GM15510 (cell line): ENCODE results near the gene HES4.

Experiments
- POLR2A ChIP-seq: IDR thresholded peaks from 3 replicates; pipeline ENCODE4 v1.6.1; 2011; ENCODE audit warnings: borderline replicate concordance; ENCODE audit not compliant: insufficient read length; ENCODE audit errors: extremely low read depth

Gene HES4

GRCh38 chr1:960363-961131 is 39.4 kb downstream of the HES4 start, which contains the start of gene KLHL17:
TSS of gene KLHL17 (plus strand) at chr1:960584. CDS start at chr1:960694, 110 bp downstream.
- peak; percentile 57 for TF ChIP-seq POLR2A

GRCh38 chr1:959731-960362 is 40.0 kb downstream of the HES4 start:
- TF ChIP-seq POLR2A = no peak

GRCh38 chr1:958823-959730 is 40.8 kb downstream of the HES4 start, which contains the start of gene NOC2L:
TSS of gene NOC2L (minus strand) at chr1:959256. CDS start at chr1:959240, 16 bp downstream.
- peak; percentile 78 for TF ChIP-seq POLR2A

- TF ChIP-seq POLR2A = no peak
Observed at GRCh38 chr1:956636-957035, 43.3 kb downstream of the HES4 start.

- no peak for TF ChIP-seq POLR2A
Observed at GRCh38 chr1:955474-955873, 44.4 kb downstream of the HES4 start.

- no peak for TF ChIP-seq POLR2A
Observed at GRCh38 chr1:954927-955326, 45.0 kb downstream of the HES4 start.

GRCh38 chr1:953524-954320 is 46.2 kb downstream of the HES4 start:
- no peak for TF ChIP-seq POLR2A

GRCh38 chr1:952603-953002 is 47.3 kb downstream of the HES4 start:
- TF ChIP-seq POLR2A = no peak

GRCh38 chr1:952201-952600 is 47.7 kb downstream of the HES4 start:
- no peak for TF ChIP-seq POLR2A

GRCh38 chr1:951364-951763 is 48.5 kb downstream of the HES4 start:
- TF ChIP-seq POLR2A = no peak

GRCh38 chr1:950881-951280 is 49.0 kb downstream of the HES4 start:
- TF ChIP-seq POLR2A = no peak

- no peak for TF ChIP-seq POLR2A
Observed at GRCh38 chr1:950268-950667, 49.6 kb downstream of the HES4 start.
